GM12872 (cell line): Measurements from ENCODE around the gene MSMB.

Experiments used
- CTCF ChIP-seq: IDR thresholded peaks from 3 replicates; pipeline ENCODE4 v1.5.1; 2011; ENCODE audit warnings: low read depth, mild to moderate bottlenecking, low read length, moderate library complexity; ENCODE audit not compliant: insufficient read depth

The MSMB gene

DNA sequence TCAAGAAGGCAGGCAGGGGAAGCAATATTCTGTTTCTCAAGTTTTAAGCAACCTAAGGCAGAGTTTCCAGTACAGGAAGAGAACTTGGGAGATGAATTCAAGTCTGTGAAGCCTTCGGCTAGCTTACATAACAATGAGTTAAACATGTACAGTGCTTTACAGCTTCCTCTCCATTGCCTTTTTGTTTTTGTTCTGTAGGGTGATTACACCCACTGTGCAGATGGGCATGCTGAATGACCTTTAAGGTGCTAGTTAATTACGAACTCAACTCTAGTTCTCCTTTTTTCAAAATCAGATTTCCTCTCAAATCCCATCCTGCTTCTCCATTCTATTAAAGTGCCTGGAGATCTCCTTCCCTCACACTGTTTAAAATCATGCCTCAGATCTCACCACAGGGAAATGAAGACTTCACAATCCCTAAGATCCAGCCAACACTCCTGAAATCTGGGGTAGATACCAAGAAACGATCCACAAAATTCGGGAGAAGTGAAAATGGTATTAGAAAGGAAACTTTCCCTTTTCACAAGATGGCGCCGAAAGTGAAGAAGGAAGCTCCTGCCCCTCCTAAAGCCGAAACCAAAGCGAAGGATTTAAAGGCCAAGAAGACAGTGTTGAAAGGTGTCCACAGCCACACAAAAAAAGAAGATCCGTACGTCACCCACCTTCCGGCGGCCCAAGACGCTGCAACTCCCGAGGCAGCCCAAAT is 16.8 kb upstream of the MSMB start:
- TF ChIP-seq CTCF: no peak

GRCh38 chr10:46060706-46061105 is 14.6 kb upstream of the MSMB start:
- TF ChIP-seq CTCF: no peak

DNA sequence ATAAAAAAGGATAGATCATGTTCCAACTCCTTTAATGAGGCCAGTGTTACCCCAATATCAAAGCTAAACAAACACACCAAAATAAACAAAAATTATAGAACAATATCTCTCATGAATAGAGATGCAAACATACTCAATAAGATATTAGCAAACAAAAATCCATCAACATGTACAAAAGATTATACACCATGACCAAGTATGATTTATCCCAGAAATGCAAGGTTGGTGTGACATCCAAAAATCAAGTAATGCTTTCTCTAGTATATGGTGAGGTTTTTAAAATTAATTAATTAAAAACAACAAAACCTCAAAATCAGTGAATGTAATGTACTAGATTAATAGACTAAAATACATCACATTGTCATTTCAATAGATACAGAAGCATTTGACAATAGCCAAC is 11.0 kb upstream of the MSMB start:
- TF ChIP-seq CTCF: no peak

DNA sequence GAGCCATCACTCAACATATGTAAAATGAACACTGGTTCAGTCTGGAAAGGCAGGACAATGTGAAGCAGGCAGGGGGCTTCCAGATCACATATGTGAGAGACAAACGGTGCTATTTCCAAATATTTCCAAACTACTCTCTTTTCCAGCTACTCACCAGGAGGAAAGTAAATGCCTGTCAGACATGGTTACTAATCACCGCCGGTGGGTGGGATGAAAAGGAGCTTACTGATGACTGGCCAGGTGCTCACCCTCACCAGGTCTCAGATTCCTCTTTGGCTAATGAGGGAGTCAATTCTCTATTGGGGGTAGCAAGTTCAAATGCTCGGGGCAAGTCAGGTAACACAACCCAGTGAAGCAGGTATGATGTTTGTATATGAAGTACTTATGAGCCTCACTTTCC is 9.7 kb upstream of the MSMB start:
- TF ChIP-seq CTCF: no peak

GRCh38 chr10:46053534-46054434 is 7.7 kb upstream of the MSMB start:
- TF ChIP-seq CTCF: no peak

- TF ChIP-seq CTCF: no peak
Observed at GRCh38 chr10:46052791-46053375, 6.8 kb upstream of the MSMB start.

GRCh38 chr10:46052057-46052790 is 6.2 kb upstream of the MSMB start:
- TF ChIP-seq CTCF: no peak
